IPS-15b (cell line): ENCODE results near the gene IL18R1.

ENCODE experiments used
- H3K27me3 ChIP-seq: one replicate; pipeline ENCODE4 v1.6.1; 2013; ENCODE audit warnings: low read length; ENCODE audit not compliant: control insufficient read depth, insufficient read depth
- H3K36me3 ChIP-seq: one replicate; pipeline ENCODE4 v1.6.1; 2013; ENCODE audit warnings: low read length; ENCODE audit not compliant: control insufficient read depth, insufficient read depth
- H3K4me1 ChIP-seq: one replicate; pipeline ENCODE4 v1.6.1; 2013; ENCODE audit warnings: mild to moderate bottlenecking, low read length; ENCODE audit not compliant: control insufficient read depth, insufficient read depth
- H3K4me3 ChIP-seq: one replicate; pipeline ENCODE4 v1.5.1; 2013; ENCODE audit warnings: low read depth, low read length
- H3K9ac ChIP-seq: one replicate; pipeline ENCODE4 v1.6.1; 2013; ENCODE audit warnings: low read depth, mild to moderate bottlenecking, low read length
- H3K9me3 ChIP-seq: one replicate; pipeline ENCODE4 v1.6.1; 2013; ENCODE audit warnings: mild to moderate bottlenecking, low read length; ENCODE audit not compliant: control insufficient read depth, insufficient read depth

Gene IL18R1

DNA sequence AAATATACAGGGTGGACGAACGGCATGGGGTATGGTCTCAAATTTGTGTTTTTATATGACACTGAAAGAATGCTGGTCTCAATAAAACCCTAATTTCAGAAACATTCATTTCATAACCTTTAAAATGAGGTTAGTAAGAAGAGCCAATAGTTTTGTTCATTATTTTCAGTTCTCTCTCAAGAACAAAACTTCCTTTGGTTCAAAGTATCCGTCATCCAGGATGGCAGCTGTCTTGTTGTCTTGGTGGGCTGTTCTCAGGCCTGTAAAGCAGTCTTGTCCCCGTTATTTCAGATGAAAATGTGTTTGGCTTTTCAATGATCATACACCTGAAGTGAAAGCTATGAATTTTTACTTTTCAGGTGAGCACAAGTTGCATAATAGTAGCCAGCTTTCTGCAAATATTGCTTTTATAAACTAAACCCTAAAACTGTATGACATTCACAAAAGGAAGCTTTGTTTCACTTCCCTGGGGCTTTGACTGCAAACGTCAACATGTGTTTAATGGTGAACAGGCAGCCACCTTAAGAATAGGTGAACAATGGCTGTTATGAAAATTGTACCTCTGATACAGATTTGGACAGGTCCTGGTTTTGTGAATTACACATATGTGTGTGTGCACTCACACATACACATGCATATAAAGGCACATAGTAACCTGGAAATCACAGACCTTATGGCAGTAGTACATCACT is 70.0 kb downstream of the IL18R1 start:
- no peaks in the 10 kb centered on the region for H3K36me3 ChIP-seq
- no peak overlapping the region for H3K9ac ChIP-seq
- H3K9me3 ChIP-seq = no peaks in the 10 kb centered on the region
- H3K4me3 ChIP-seq = no peak overlapping the region
- no peaks in the 10 kb centered on the region for H3K27me3 ChIP-seq
- no peaks in the 10 kb centered on the region for H3K4me1 ChIP-seq

DNA sequence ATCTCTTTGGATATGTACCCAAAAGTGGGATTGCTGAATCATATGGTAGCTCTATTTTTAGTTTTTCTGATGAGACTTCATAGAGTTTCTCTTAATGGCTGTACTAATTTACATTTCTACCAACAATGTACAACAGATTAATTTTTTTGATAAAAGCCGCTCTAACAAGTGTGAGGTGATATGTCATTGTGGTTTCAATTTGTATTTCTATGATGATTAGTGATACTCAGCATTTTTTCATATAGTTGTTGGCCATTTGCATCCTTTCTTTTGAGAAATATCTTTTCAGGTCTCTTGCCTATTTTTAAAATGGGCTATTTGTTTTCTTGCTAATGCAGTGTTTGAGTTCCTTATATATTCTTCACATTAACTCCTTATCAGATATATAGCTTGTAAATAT is 71.7 kb downstream of the IL18R1 start:
- Histone ChIP-seq H3K9me3 (no peaks in the 10 kb centered on the region), H3K36me3 (no peaks in the 10 kb centered on the region), H3K4me1 (no peaks in the 10 kb centered on the region), H3K9ac (no peak overlapping the region), H3K4me3 (no peak overlapping the region), H3K27me3 (no peaks in the 10 kb centered on the region)

- Histone ChIP-seq H3K4me1 (no peaks in the 10 kb centered on the region), H3K9me3 (no peaks in the 10 kb centered on the region), H3K4me3 (no peak overlapping the region), H3K9ac (no peak overlapping the region), H3K36me3 (no peaks in the 10 kb centered on the region), H3K27me3 (no peaks in the 10 kb centered on the region)
These were observed 73.0 kb downstream of the IL18R1 start for GRCh38 chr2:102428573-102428972.

GRCh38 chr2:102432386-102432785 is 76.8 kb downstream of the IL18R1 start:
- no peaks in the 10 kb centered on the region for H3K27me3 ChIP-seq
- H3K4me1 ChIP-seq = no peaks in the 10 kb centered on the region
- no peaks in the 10 kb centered on the region for H3K9me3 ChIP-seq
- H3K9ac ChIP-seq = no peak overlapping the region
- H3K36me3 ChIP-seq = no peaks in the 10 kb centered on the region
- H3K4me3 ChIP-seq = no peak overlapping the region

- no peak overlapping the region for H3K4me3 ChIP-seq
These were observed 78.5 kb downstream of the IL18R1 start for GRCh38 chr2:102433973-102434654.

GRCh38 chr2:102434655-102435381 is 79.2 kb downstream of the IL18R1 start:
- Histone ChIP-seq H3K4me1 (no peaks in the 10 kb centered on the region), H3K27me3 (no peaks in the 10 kb centered on the region), H3K9me3 (no peaks in the 10 kb centered on the region), H3K9ac (no peak overlapping the region), H3K36me3 (no peaks in the 10 kb centered on the region), H3K4me3 (no peak overlapping the region)

More at GRCh38 chr2:102433973-102434654, 78.5 kb downstream of the IL18R1 start:
- Histone ChIP-seq H3K9me3 (no peaks in the 10 kb centered on the region), H3K4me1 (no peaks in the 10 kb centered on the region), H3K9ac (no peak overlapping the region), H3K27me3 (no peaks in the 10 kb centered on the region), H3K36me3 (no peaks in the 10 kb centered on the region)

- no peaks in the 10 kb centered on the region for H3K9me3 ChIP-seq
- no peak overlapping the region for H3K9ac ChIP-seq
- no peak overlapping the region for H3K4me3 ChIP-seq
- no peaks in the 10 kb centered on the region for H3K4me1 ChIP-seq
- H3K36me3 ChIP-seq = no peaks in the 10 kb centered on the region
- no peaks in the 10 kb centered on the region for H3K27me3 ChIP-seq
These were observed 80.1 kb downstream of the IL18R1 start for GRCh38 chr2:102435741-102436140.

DNA sequence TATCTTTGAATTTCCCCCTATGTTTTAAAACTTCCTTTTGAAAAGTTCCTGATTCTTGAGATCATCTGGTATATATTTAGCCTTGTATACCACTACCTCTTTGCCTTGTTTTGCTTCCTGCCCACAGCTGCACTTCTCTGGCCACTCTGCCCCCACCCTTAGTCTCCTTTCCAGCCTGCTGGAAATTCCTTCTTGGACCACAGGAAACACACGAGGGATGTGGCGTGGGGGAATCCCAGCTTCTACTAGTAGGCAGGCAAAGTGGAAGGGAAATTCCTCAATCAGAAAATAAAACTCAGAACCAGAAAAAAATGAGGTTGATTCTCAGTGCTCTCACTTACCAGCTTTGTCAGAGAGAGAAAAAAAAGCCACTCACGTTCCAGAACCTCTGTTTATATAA is 80.7 kb downstream of the IL18R1 start:
- H3K4me1 ChIP-seq = no peaks in the 10 kb centered on the region
- H3K36me3 ChIP-seq = no peaks in the 10 kb centered on the region
- no peak overlapping the region for H3K4me3 ChIP-seq
- no peaks in the 10 kb centered on the region for H3K9me3 ChIP-seq
- no peak overlapping the region for H3K9ac ChIP-seq
- no peaks in the 10 kb centered on the region for H3K27me3 ChIP-seq

GRCh38 chr2:102437122-102437521 is 81.5 kb downstream of the IL18R1 start:
- H3K9ac ChIP-seq = no peak overlapping the region
- no peaks in the 10 kb centered on the region for H3K36me3 ChIP-seq
- no peak overlapping the region for H3K4me3 ChIP-seq
- no peaks in the 10 kb centered on the region for H3K27me3 ChIP-seq
- no peaks in the 10 kb centered on the region for H3K9me3 ChIP-seq
- no peaks in the 10 kb centered on the region for H3K4me1 ChIP-seq

DNA sequence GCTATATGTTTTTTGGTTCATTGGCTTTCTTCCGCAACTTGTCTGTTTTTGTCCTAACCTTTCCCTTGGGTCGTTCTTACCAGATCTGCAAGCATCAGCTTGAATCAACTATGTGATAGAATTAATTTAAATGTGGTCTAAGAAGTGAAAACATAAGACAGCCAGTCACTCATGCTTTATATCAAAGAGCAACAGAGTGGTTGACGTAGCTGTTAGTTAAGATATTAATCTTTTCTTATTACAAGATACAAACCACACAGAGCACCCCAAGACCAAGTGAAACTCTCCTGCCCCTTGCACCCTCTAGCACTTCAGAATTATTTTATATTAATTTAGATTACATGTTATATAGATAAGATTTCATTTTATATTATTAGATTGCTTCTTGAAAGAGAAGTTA is 82.5 kb downstream of the IL18R1 start:
- H3K4me1 ChIP-seq = no peaks in the 10 kb centered on the region
- no peaks in the 10 kb centered on the region for H3K27me3 ChIP-seq
- H3K4me3 ChIP-seq = no peak overlapping the region
- H3K36me3 ChIP-seq = no peaks in the 10 kb centered on the region
- no peak overlapping the region for H3K9ac ChIP-seq
- H3K9me3 ChIP-seq = no peaks in the 10 kb centered on the region

DNA sequence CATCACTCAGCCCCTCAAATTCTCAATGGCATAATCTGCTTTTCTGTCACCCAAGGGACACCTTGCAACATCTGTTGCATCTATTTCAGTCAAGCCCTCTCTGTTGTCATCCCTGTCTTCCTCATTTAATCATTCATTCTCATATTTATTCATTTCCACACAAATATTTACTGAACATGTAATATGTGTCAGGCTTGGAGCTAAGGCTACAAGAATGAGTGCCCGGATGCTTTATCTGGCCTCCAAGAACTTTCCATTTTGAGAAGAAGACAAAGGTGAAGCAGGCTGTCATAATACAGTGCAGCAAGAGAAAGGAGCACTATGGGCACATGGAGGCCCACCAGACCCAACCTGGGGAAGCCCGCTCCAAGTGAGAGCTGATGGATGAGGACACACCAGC is 83.0 kb downstream of the IL18R1 start:
- Histone ChIP-seq H3K27me3 (no peaks in the 10 kb centered on the region), H3K4me1 (no peaks in the 10 kb centered on the region), H3K9me3 (no peaks in the 10 kb centered on the region)

More for the DNA sequence above, 83.0 kb downstream of the IL18R1 start:
- H3K36me3 ChIP-seq = no peaks in the 10 kb centered on the region
- H3K4me3 ChIP-seq = no peak overlapping the region
- no peak overlapping the region for H3K9ac ChIP-seq
